Thymus (tissue), 11 donors: ENCODE measurements around the gene ZNF362. TPM values are rescaled to one million over a fixed set of nuclear protein-coding genes. Genes with fewer than 3 reads are reported as not detected.
"Not testable (repeated sequence)": the region's sequence is repeated elsewhere in the genome, so short reads cannot be mapped to it uniquely, and the experiment has no call there.

Experiments used
- DNase-seq, 9 donors: peaks; one replicate each; pipeline ENCODE4 v3.0.0-alpha.2; 2013; ENCODE audit warnings: low spot score in 9 of 9, low read depth in 6 of 9, missing footprints in 1 of 9
- H3K27ac ChIP-seq, 2 donors: one replicate each; pipeline ENCODE4 v1.5.1; 2013; ENCODE audit warnings: control low read depth in 1 of 2, low read depth in 1 of 2, low read length in 1 of 2, mild to moderate bottlenecking in 1 of 2, moderate library complexity in 1 of 2
- H3K27me3 ChIP-seq, 2 donors: one replicate each; pipeline ENCODE4 v1.5.1; 2013; ENCODE audit warnings: low read length in 1 of 2; ENCODE audit not compliant: control insufficient read depth in 2 of 2, insufficient read depth in 1 of 2
- H3K36me3 ChIP-seq, 2 donors: one replicate each; pipeline ENCODE4 v1.5.1; 2013; ENCODE audit warnings: low read length in 1 of 2, mild to moderate bottlenecking in 1 of 2, moderate library complexity in 1 of 2; ENCODE audit not compliant: control insufficient read depth in 2 of 2, insufficient read depth in 2 of 2
- H3K4me1 ChIP-seq, 2 donors: one replicate each; pipeline ENCODE4 v1.5.1; 2013; ENCODE audit warnings: low read length in 2 of 2; ENCODE audit not compliant: control insufficient read depth in 2 of 2, insufficient read depth in 2 of 2
- H3K4me3 ChIP-seq, 2 donors: one replicate each; pipeline ENCODE4 v1.5.1; 2013; ENCODE audit warnings: low read length in 2 of 2, control low read depth in 1 of 2, mild to moderate bottlenecking in 1 of 2
- H3K9me3 ChIP-seq, 2 donors: one replicate each; pipeline ENCODE4 v1.5.1; 2013; ENCODE audit warnings: low read length in 1 of 2, mild to moderate bottlenecking in 1 of 2; ENCODE audit not compliant: control insufficient read depth in 2 of 2, insufficient read depth in 1 of 2
- WGBS: extraction: QIAGEN DNeasy Blood & Tissue Kit; methylation state at CpG from one replicate; pipeline ENCODE4 v1.1.7; 2013; 5-methylcytosine and 5-hydroxymethylcytosine counted together
- polyA plus RNA-seq: library from polyadenylated mRNA; stranded (reverse); fragments of 200-250 nt; gene quantifications from one replicate; pipeline ENCODE4 v1.2.3, GENCODE V29; 2013
- total RNA-seq: library from RNA; stranded (reverse); fragments of 120-200 nt; gene quantifications from one replicate; pipeline ENCODE4 v1.2.4, GENCODE V29; 2013
- donor health status: healthy.

ZNF362 gene
- total and polyA plus RNA-seq, 2 donors = 11.0 to 18.3 TPM

DNA sequence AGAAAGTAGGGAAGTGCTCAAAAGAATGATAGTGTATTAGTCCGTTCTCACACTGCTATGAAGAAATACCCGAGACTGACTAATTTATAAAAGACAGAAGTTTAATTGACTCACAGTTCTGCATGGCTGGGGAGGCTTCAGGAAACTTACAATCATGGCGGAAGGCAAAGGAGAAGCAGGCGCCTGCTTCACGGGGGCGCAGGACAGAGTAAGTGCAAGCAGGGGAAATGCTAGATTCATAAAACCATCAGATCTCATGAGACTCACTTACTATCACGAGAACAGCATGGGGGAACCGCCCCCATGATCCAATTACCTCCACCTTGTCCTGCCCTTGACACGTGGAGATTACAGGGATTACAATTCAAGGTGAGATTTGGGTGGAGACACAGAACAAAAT is 16.9 kb upstream of the ZNF362 start:
- not testable (repeated sequence) for H3K36me3 ChIP-seq, H3K4me1 ChIP-seq, H3K9me3 ChIP-seq, H3K4me3 ChIP-seq, H3K27me3 ChIP-seq, H3K27ac ChIP-seq, DNase-seq
- 94% methylated on average over 9 of the region's 9 CpGs for WGBS

- H3K4me1 ChIP-seq = no peaks in the 10 kb centered on the region
- H3K27ac ChIP-seq = no peak overlapping the region
- H3K36me3 ChIP-seq = no peaks in the 10 kb centered on the region
- no peaks in the 10 kb centered on the region for H3K9me3 ChIP-seq
- no peak overlapping the region for H3K4me3 ChIP-seq
- no peaks in the 10 kb centered on the region for H3K27me3 ChIP-seq
- WGBS = 94% methylated on average over 4 of the region's 4 CpGs
- DNase-seq = no peak
Observed at GRCh38 chr1:33241866-33242265, 14.4 kb upstream of the ZNF362 start.

DNA sequence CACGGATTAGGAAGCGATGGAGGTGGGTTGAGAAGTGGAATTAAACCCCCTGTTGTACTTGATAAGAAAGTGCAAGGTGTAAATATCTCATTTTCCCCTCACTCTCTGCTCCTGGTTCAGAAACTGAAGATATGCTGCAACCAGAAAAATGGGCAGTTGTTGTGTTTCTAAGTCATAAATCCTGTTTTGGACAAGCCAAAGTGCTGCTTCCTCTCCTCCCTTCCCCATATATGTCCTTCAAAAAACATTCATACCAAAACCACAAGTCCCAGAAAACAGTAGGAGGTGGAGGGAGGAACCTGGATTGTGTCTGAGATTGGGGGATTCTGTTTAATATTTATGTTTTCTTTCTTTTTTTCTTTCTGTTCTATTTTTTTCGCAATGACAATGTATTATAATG is 13.6 kb upstream of the ZNF362 start:
- Histone ChIP-seq H3K27ac (no peak overlapping the region), H3K4me3 (no peak overlapping the region), H3K36me3 (no peaks in the 10 kb centered on the region), H3K27me3 (no peaks in the 10 kb centered on the region), H3K9me3 (no peaks in the 10 kb centered on the region), H3K4me1 (no peaks in the 10 kb centered on the region)
- WGBS = 36% methylated on average over 3 of the region's 3 CpGs
- no peak for DNase-seq

DNA sequence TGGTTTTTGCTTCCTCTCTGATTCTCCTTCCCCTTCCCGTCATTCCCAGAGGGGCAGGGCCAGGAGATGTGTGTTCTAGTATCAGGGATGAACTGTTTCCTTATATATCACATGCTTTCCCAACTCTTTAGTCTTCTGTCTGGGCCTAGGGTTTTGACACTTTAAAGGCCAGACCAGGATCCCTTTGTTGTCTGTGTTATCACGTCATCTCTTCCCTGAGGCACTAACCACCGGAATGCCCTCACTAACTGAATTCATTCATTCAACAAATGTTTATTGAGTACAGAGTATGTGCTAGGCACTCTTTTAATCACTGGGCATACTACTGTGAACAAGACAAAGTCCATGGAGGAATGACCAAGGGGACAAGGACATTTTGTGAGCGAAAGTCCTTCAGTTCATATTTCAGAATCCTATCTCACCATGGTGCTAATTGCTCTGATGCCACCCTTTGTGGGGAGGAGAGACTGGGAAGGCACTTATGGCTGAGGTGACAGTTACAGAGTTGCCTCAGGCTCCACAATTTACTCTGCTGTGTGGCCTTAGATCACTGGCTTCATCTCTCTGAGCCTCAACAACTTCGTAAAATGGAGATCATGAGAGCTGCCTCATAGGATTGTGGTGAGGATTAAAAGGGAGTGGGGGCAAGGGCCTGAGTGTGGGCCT is 12.0 kb upstream of the ZNF362 start:
- no peaks in the 10 kb centered on the region for H3K9me3 ChIP-seq
- WGBS = 95% methylated on average over 5 of the region's 5 CpGs
- H3K36me3 ChIP-seq = no peaks in the 10 kb centered on the region
- H3K27me3 ChIP-seq = no peaks in the 10 kb centered on the region
- no peaks in the 10 kb centered on the region for H3K4me1 ChIP-seq
- DNase-seq = no peak
- no peak overlapping the region for H3K27ac ChIP-seq
- no peak overlapping the region for H3K4me3 ChIP-seq

GRCh38 chr1:33244809-33245186 is 11.5 kb upstream of the ZNF362 start:
- Histone ChIP-seq H3K36me3 (no peaks in the 10 kb centered on the region), H3K9me3 (no peaks in the 10 kb centered on the region), H3K27me3 (no peaks in the 10 kb centered on the region), H3K4me1 (no peaks in the 10 kb centered on the region), H3K4me3 (no peak overlapping the region), H3K27ac (no peak overlapping the region)
- no peak for DNase-seq
- WGBS = 95% methylated on average over 2 of the region's 2 CpGs

- Histone ChIP-seq H3K4me3 (no peak overlapping the region), H3K9me3 (no peaks in the 10 kb centered on the region), H3K4me1 (no peaks in the 10 kb centered on the region), H3K27me3 (no peaks in the 10 kb centered on the region), H3K27ac (no peak overlapping the region), H3K36me3 (no peaks in the 10 kb centered on the region)
- 90% methylated on average over 4 of the region's 4 CpGs for WGBS
- no peak for DNase-seq
Observed at GRCh38 chr1:33246171-33246570, 10.1 kb upstream of the ZNF362 start.

GRCh38 chr1:33247545-33247944 is 8.7 kb upstream of the ZNF362 start:
- WGBS = 95% methylated on average over 7 of the region's 7 CpGs
- H3K4me1 ChIP-seq = no peaks in the 10 kb centered on the region
- H3K27me3 ChIP-seq = no peaks in the 10 kb centered on the region
- H3K9me3 ChIP-seq = peaks cover 0 to 1% of the 10 kb centered on the region in 2 donors
- no peak for DNase-seq
- H3K27ac ChIP-seq = no peak overlapping the region
- no peak overlapping the region for H3K4me3 ChIP-seq
- H3K36me3 ChIP-seq = no peaks in the 10 kb centered on the region

DNA sequence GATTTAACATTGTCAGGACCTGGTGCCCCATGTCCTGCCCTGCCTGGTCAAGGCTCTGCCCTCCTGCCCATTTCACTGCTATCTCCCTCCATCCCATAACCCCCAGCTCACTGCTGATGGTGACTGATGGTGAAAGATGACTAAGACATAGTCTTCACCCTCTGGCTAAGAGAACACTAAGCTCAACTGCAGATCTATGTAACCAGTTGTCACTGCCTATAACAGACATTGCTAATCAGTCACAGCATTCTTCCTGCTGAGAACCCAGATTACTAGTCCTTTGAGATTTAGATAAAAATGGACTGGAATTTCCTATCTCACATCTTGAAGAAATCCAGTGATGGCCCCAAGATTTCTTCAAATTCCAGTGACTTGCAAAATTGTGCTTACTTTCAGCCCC is 8.0 kb upstream of the ZNF362 start:
- peaks cover 0 to 1% of the 10 kb centered on the region in 2 donors for H3K9me3 ChIP-seq
- no peak overlapping the region for H3K4me3 ChIP-seq
- DNase-seq = no peak
- H3K36me3 ChIP-seq = no peaks in the 10 kb centered on the region
- H3K27me3 ChIP-seq = no peaks in the 10 kb centered on the region
- H3K27ac ChIP-seq = no peak overlapping the region
- no peaks in the 10 kb centered on the region for H3K4me1 ChIP-seq

- peaks cover 0 to 1% of the 10 kb centered on the region in 2 donors for H3K9me3 ChIP-seq
- no peak for DNase-seq
- 94% methylated on average over 3 of the region's 3 CpGs for WGBS
- H3K27me3 ChIP-seq = no peaks in the 10 kb centered on the region
- H3K4me3 ChIP-seq = no peak overlapping the region
- H3K27ac ChIP-seq = no peak overlapping the region
- no peaks in the 10 kb centered on the region for H3K36me3 ChIP-seq
- H3K4me1 ChIP-seq = no peaks in the 10 kb centered on the region
Observed at GRCh38 chr1:33249422-33249821, 6.9 kb upstream of the ZNF362 start.

GRCh38 chr1:33250217-33250616 is 6.1 kb upstream of the ZNF362 start:
- H3K27ac ChIP-seq = no peak overlapping the region
- 96% methylated on average over 5 of the region's 5 CpGs for WGBS
- no peaks in the 10 kb centered on the region for H3K36me3 ChIP-seq
- peaks cover 0 to under 1% of the 10 kb centered on the region in 2 donors for H3K27me3 ChIP-seq
- no peak for DNase-seq
- peaks cover 0 to 1% of the 10 kb centered on the region in 2 donors for H3K4me1 ChIP-seq
- H3K4me3 ChIP-seq = no peak overlapping the region
- peaks cover 0 to 1% of the 10 kb centered on the region in 2 donors for H3K9me3 ChIP-seq
